Suprapubic skin (tissue), 4 donors: ENCODE measurements around the gene NAP1L3. TPM values are rescaled to one million over a fixed set of nuclear protein-coding genes. Genes with fewer than 3 reads are reported as not detected.

Experiments
- DNase-seq, 2 donors: peaks; one replicate each; pipeline ENCODE4 v3.0.0-alpha.2; 2019; ENCODE audit warnings: low spot score in 2 of 2
- H3K27ac ChIP-seq: fragments of 200-600 bp; sonication (generic); one replicate; pipeline ENCODE4 v1.5.1; 2019
- H3K27me3 ChIP-seq: fragments of 200-600 bp; sonication (generic); one replicate; pipeline ENCODE4 v1.5.1; 2019
- H3K36me3 ChIP-seq: fragments of 200-600 bp; sonication (generic); one replicate; pipeline ENCODE4 v1.5.1; 2019
- H3K4me1 ChIP-seq: fragments of 200-600 bp; sonication (generic); one replicate; pipeline ENCODE4 v1.5.1; 2019
- H3K4me3 ChIP-seq: fragments of 200-600 bp; sonication (generic); one replicate; pipeline ENCODE4 v1.5.1; 2019; ENCODE audit warnings: mild to moderate bottlenecking
- H3K9me3 ChIP-seq: fragments of 200-600 bp; sonication (generic); one replicate; pipeline ENCODE4 v1.5.1; 2019
- CTCF ChIP-seq, 2 donors: fragments of 200-600 bp in 1 of 2; fragments of 450-650 bp in 1 of 2; sonication (generic) in 1 of 2; IDR thresholded peaks; one replicate each; pipeline ENCODE4 v1.5.1; 2016 to 2019; ENCODE audit warnings: antibody characterized with exemption in 2 of 2, mild to moderate bottlenecking in 1 of 2, moderate library complexity in 1 of 2
- EP300 ChIP-seq: sonication (generic); formaldehyde crosslinking; IDR thresholded peaks from one replicate; pipeline ENCODE4 v1.6.1; 2017; ENCODE audit warnings: antibody characterized with exemption
- POLR2A ChIP-seq, 2 donors: fragments of 450-650 bp; IDR thresholded peaks; one replicate each; pipeline ENCODE4 v1.6.1; 2017; ENCODE audit warnings: antibody characterized with exemption in 2 of 2, mild to moderate bottlenecking in 2 of 2, moderate library complexity in 2 of 2
- POLR2AphosphoS5 ChIP-seq, 3 donors: sonication (generic); formaldehyde crosslinking; IDR thresholded peaks; one replicate each; pipeline ENCODE4 v1.6.1; 2017; ENCODE audit warnings: antibody characterized with exemption in 3 of 3
- WGBS: methylation state at CpG from one replicate; pipeline ENCODE4 v1.1.5; 2018; 5-methylcytosine and 5-hydroxymethylcytosine counted together
- total RNA-seq, 4 donors: library from RNA; depleted of rRNA; stranded (reverse); fragments of >200 nt; gene quantifications; one replicate each; pipeline ENCODE4 v1.1.0, GENCODE V29; 2016

Gene NAP1L3, protein sequence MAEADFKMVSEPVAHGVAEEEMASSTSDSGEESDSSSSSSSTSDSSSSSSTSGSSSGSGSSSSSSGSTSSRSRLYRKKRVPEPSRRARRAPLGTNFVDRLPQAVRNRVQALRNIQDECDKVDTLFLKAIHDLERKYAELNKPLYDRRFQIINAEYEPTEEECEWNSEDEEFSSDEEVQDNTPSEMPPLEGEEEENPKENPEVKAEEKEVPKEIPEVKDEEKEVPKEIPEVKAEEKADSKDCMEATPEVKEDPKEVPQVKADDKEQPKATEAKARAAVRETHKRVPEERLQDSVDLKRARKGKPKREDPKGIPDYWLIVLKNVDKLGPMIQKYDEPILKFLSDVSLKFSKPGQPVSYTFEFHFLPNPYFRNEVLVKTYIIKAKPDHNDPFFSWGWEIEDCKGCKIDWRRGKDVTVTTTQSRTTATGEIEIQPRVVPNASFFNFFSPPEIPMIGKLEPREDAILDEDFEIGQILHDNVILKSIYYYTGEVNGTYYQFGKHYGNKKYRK
- 1 to 10 TPM in 3 of 4 donors, under 1 TPM in 1; 0.26 to 2.6 (median 1.5) TPM for total RNA-seq

DNA sequence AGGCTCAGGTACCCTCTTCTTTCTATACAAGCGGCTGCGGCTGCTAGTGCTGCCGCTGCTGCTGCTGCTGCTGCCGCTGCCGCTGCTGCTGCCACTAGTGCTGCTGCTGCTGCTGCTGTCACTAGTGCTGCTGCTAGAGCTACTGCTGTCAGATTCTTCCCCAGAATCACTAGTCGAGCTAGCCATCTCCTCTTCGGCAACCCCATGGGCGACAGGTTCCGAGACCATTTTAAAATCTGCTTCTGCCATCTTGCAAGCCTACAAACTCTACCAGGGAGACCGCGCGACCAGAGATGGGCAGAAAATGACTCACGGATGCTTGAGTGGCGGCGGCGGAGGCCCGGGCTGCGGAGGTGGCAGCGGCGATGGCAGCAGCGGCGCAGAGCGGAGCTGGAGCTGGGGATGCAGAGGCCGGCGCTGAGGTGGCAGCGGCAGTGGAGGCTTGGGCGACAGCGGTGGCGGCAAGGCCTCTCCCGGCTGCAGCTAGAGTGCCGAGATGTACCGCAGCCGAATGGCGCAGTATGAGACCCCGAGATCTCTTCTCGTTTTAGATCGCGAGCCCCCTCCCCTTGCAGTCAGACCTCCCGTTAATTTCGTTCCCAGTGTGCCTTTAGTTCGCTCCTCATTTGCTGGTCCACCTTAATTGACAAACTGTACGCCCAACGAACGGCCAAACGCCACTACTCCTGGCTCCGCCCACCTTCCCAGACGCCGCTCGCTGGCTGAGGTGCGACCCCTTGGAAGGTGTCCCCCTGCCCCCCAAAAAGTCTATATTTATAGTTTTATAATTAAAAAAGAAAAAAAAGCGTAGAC lies at the start of gene NAP1L3:
Gene NAP1L3, minus strand, starts transcription at position 523 of the 813 bp plus-strand sequence. Its CDS starts 274 bp downstream, at position 249.
- no peaks in the 10 kb centered on the region for H3K27me3 ChIP-seq
- DNase-seq, result peak; percentile 67 to 76
- no peaks in the 10 kb centered on the region for H3K9me3 ChIP-seq
- no peaks in the 10 kb centered on the region for H3K36me3 ChIP-seq
- peak within 1 kb of the TSS; percentile 70 for H3K27ac ChIP-seq
- peak within 1 kb of the TSS; percentile 57 for H3K4me3 ChIP-seq
- TF ChIP-seq POLR2AphosphoS5 (IDR thresholded peaks at IDR 0.05) (no peak), POLR2A (IDR thresholded peaks at IDR 0.05) (no peak), CTCF (IDR thresholded peaks at IDR 0.05) (no peak), EP300 (no peak)
- peaks cover 8% of the 10 kb centered on the region for H3K4me1 ChIP-seq
- WGBS, result under 1% methylated on average over 17 of the region's 51 CpGs

DNA sequence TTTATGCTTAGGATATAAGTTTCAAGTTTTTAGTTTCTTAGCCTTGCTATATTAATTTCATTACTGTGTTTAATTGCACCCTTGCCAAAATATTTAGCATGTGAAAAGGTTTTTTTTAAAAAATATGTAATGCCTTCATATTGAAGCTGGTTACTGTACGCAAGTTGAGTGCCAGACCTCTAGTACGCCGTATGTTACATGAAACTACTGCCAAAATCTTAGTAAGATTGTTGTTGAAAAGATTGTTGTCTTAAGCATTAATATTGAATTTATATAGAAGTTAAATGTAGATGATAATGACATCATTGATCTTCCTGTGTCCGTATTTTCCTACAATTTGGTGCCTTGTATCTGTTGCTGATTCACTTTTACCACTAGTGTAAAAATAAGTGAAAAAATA lies 37.7 kb upstream of the NAP1L3 start:
- Histone ChIP-seq H3K27me3 (no peaks in the 10 kb centered on the region), H3K4me3 (no peak overlapping the region), H3K36me3 (no peaks in the 10 kb centered on the region), H3K4me1 (no peaks in the 10 kb centered on the region), H3K27ac (no peak overlapping the region), H3K9me3 (no peaks in the 10 kb centered on the region)
- WGBS, result 77% methylated on average over 4 of the region's 4 CpGs
- TF ChIP-seq POLR2AphosphoS5 (IDR thresholded peaks at IDR 0.05), result no peak
- TF ChIP-seq EP300, result no peak
- no peak for TF ChIP-seq POLR2A (IDR thresholded peaks at IDR 0.05)
- no peak for TF ChIP-seq CTCF (IDR thresholded peaks at IDR 0.05)
- no peak for DNase-seq

DNA sequence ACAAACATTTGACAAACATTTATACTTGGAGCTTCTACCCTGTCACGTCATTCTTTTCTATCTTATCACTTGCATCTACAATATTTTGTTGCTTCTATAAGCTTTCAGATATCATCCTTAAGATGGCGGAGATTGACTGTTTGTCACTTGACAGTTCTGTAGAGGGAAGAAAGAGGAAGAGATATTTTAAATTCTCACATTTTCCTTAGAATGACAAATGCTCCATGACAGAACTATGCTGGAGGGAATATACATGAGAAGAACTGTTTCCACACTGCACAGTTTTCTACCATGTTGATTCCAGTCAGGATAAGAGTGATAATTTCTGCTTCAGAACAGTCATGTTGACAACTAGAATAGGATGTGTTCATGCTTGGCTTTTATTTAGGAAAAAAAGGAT lies 30.3 kb upstream of the NAP1L3 start:
- WGBS, result 68% methylated on average over 2 of the region's 2 CpGs
- no peak for DNase-seq

GRCh38 chrX:93695981-93696380 lies 22.6 kb upstream of the NAP1L3 start:
- Histone ChIP-seq H3K9me3 (no peaks in the 10 kb centered on the region), H3K27ac (no peak overlapping the region), H3K36me3 (no peaks in the 10 kb centered on the region), H3K27me3 (no peaks in the 10 kb centered on the region), H3K4me3 (no peak overlapping the region), H3K4me1 (no peaks in the 10 kb centered on the region)
- TF ChIP-seq POLR2A (IDR thresholded peaks at IDR 0.05) (no peak), EP300 (no peak), POLR2AphosphoS5 (IDR thresholded peaks at IDR 0.05) (no peak), CTCF (IDR thresholded peaks at IDR 0.05) (no peak)
- no peak for DNase-seq
- WGBS, result 91% methylated on average over 6 of the region's 6 CpGs

More for the DNA sequence above, 30.3 kb upstream of the NAP1L3 start:
- no peaks in the 10 kb centered on the region for H3K9me3 ChIP-seq
- no peaks in the 10 kb centered on the region for H3K27me3 ChIP-seq
- H3K36me3 ChIP-seq, result no peaks in the 10 kb centered on the region
- TF ChIP-seq POLR2AphosphoS5 (IDR thresholded peaks at IDR 0.05), result no peak
- no peak for TF ChIP-seq POLR2A (IDR thresholded peaks at IDR 0.05)
- TF ChIP-seq EP300, result no peak
- no peak for TF ChIP-seq CTCF (IDR thresholded peaks at IDR 0.05)
- H3K27ac ChIP-seq, result no peak overlapping the region
- no peak overlapping the region for H3K4me3 ChIP-seq
- no peaks in the 10 kb centered on the region for H3K4me1 ChIP-seq

DNA sequence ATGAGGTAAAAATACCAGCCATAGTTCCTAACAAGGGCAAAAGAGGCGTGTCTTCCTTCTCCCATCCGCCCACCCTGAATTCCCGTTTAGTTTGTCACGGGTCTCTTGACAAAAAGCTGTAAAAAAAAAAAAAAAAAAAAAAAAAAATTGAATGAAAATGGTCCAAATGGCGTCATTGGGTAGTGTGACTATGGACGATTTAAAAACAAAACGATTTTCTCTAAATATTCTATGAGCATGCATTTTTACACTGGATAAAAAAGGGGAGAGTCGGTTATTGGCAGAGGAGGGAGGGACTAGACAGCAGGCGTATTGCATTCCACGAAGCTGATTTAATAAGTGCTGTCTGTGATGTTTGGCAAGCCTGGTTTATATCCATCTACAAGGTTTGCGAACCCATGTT lies 492 bp upstream of the NAP1L3 start, which contains the start of gene FAM133A:
Gene FAM133A, plus strand, starts transcription at position 338 of the 403 bp plus-strand sequence. CDS start 35,214 bp downstream, outside the sequence.
- Histone ChIP-seq H3K4me1 (peaks cover 8% of the 10 kb centered on the region), H3K9me3 (no peaks in the 10 kb centered on the region), H3K27me3 (no peaks in the 10 kb centered on the region), H3K4me3 (peak within 1 kb of the TSS; percentile 57), H3K27ac (peak within 1 kb of the TSS; percentile 70), H3K36me3 (no peaks in the 10 kb centered on the region)
- TF ChIP-seq EP300 (no peak), CTCF (IDR thresholded peaks at IDR 0.05) (no peak)
- DNase-seq, result no peak
- WGBS, result 8% methylated on average over 11 of the region's 11 CpGs
